ENCODE measurements around the gene FGD3. TPM values are rescaled to one million over a fixed set of nuclear protein-coding genes. Genes with fewer than 3 reads are reported as not detected.

The FGD3 gene
- total RNA-seq, 1 experiment from 2014 or later: 89.0 TPM

DNA sequence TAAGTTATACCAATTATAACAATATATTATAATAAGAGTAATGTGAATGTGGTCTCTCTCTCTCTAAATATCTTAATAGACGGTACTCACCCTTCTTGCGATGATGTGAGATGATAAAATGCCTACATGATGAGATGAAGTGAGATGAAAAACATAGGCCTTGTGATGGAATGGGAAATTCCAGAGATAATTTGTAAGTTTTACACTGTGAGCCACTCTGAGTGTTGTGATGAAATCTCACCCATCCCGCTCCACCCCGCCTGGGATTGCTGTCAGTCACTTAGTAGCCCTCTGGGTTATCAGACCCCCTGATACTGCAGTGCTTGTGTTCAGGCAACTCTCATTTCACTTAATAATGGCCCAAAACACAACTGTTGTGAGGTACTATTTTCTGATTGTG, 121.6 kb downstream of the FGD3 start:
- TF ChIP-seq CTCF (conservative IDR thresholded peaks at IDR 0.05) (no peak), EZH2 (IDR thresholded peaks at IDR 0.05; ENCODE audit: low read depth) (no peak)
- H3K36me3 ChIP-seq (ENCODE audit: low read depth): no peaks in the 10 kb centered on the region
- no TSS peak for BruUV-seq (replicated peaks)
- no peaks in the 10 kb centered on the region for H3K9me3 ChIP-seq (ENCODE audit: insufficient read depth, low read depth)
- no peaks in the 10 kb centered on the region for H3K79me2 ChIP-seq (ENCODE audit: low read depth)
- no peak overlapping the region for H2AFZ ChIP-seq
- no peaks in the 10 kb centered on the region for H3K27me3 ChIP-seq (ENCODE audit: insufficient read depth, low read depth)
- CTCF ChIA-PET: no interaction called here
- H4K20me1 ChIP-seq (ENCODE audit: insufficient read depth): no peaks in the 10 kb centered on the region
- H3K27ac ChIP-seq: no peak overlapping the region
- no peaks in the 10 kb centered on the region for H3K4me1 ChIP-seq (replicated peaks; ENCODE audit: insufficient read depth)
- H3F3A ChIP-seq (ENCODE audit: insufficient read depth, low read depth): no peaks in the 10 kb centered on the region
- no peak overlapping the region for H3K4me2 ChIP-seq
- intact Hi-C loops (cut with micrococcal nuclease; ENCODE audit: unreplicated experiment): no loop called here
- POLR2A ChIA-PET (ENCODE audit: unreplicated experiment): no interaction called here
- no peak for DNase-seq
- no peaks in the 10 kb centered on the region for H3K9me2 ChIP-seq (ENCODE audit: insufficient read depth)
- H3K4me3 ChIP-seq: no peak overlapping the region

- no peak for DNase-seq
- no peaks in the 10 kb centered on the region for H4K20me1 ChIP-seq (ENCODE audit: insufficient read depth)
- no peaks in the 10 kb centered on the region for H3K9me3 ChIP-seq (ENCODE audit: insufficient read depth, low read depth)
- H3F3A ChIP-seq (ENCODE audit: insufficient read depth, low read depth): no peaks in the 10 kb centered on the region
- no peaks in the 10 kb centered on the region for H3K79me2 ChIP-seq (ENCODE audit: low read depth)
- H3K9me2 ChIP-seq (ENCODE audit: insufficient read depth): no peaks in the 10 kb centered on the region
- ChIA-PET CTCF (no interaction called here), POLR2A (ENCODE audit: unreplicated experiment) (interaction anchor here (0.7 kb wide), 1 partner anchor 11 kb away, joined by 3 read pairs; no protein-coding TSS in a partner anchor)
- H3K36me3 ChIP-seq (ENCODE audit: low read depth): no peaks in the 10 kb centered on the region
- TF ChIP-seq EZH2 (IDR thresholded peaks at IDR 0.05; ENCODE audit: low read depth) (no peak), CTCF (conservative IDR thresholded peaks at IDR 0.05) (no peak)
- no peaks in the 10 kb centered on the region for H3K4me1 ChIP-seq (replicated peaks; ENCODE audit: insufficient read depth)
- intact Hi-C loops (cut with micrococcal nuclease; ENCODE audit: unreplicated experiment): no loop called here
- no peak overlapping the region for H3K27ac ChIP-seq
- no peak overlapping the region for H3K4me3 ChIP-seq
- H3K4me2 ChIP-seq: no peak overlapping the region
- no TSS peak for BruUV-seq (replicated peaks)
- H2AFZ ChIP-seq: no peak overlapping the region
- H3K27me3 ChIP-seq (ENCODE audit: insufficient read depth, low read depth): no peaks in the 10 kb centered on the region
Observed at GRCh38 chr9:93071464-93071863, 124.1 kb downstream of the FGD3 start.

DNA sequence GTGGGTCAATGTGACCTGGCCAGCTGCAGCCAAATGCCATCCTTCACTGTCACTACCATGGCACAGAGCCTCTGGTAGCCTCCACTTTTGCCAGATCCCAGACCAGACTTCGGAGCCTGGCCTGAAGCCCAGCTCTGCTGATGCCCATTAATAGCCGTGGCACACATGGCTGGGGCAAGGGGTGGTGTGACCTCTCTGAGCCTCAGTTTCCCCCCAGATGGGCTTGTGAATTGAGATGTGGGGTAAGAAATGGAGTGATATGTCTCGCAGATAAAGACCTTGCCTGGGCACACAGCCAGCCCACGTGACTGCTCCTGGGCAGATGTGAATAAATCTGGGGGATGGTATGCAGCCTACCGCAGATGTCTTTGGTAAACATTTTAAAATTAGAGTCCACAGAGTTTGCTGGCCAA, 125.1 kb downstream of the FGD3 start:
- H3K4me2 ChIP-seq: no peak overlapping the region
- H3K27ac ChIP-seq: no peak overlapping the region
- ChIA-PET CTCF (no interaction called here), POLR2A (ENCODE audit: unreplicated experiment) (no interaction called here)
- no peaks in the 10 kb centered on the region for H3K9me3 ChIP-seq (ENCODE audit: insufficient read depth, low read depth)
- no peak overlapping the region for H3K4me3 ChIP-seq
- H4K20me1 ChIP-seq (ENCODE audit: insufficient read depth): no peaks in the 10 kb centered on the region
- no peaks in the 10 kb centered on the region for H3K4me1 ChIP-seq (replicated peaks; ENCODE audit: insufficient read depth)
- no TSS peak for BruUV-seq (replicated peaks)
- TF ChIP-seq CTCF (conservative IDR thresholded peaks at IDR 0.05) (no peak), EZH2 (IDR thresholded peaks at IDR 0.05; ENCODE audit: low read depth) (no peak)
- no peaks in the 10 kb centered on the region for H3F3A ChIP-seq (ENCODE audit: insufficient read depth, low read depth)
- no peak overlapping the region for H2AFZ ChIP-seq
- H3K9me2 ChIP-seq (ENCODE audit: insufficient read depth): no peaks in the 10 kb centered on the region
- no peaks in the 10 kb centered on the region for H3K79me2 ChIP-seq (ENCODE audit: low read depth)
- no peak for DNase-seq
- no peaks in the 10 kb centered on the region for H3K36me3 ChIP-seq (ENCODE audit: low read depth)
- intact Hi-C loops (cut with micrococcal nuclease; ENCODE audit: unreplicated experiment): no loop called here
- H3K27me3 ChIP-seq (ENCODE audit: insufficient read depth, low read depth): no peaks in the 10 kb centered on the region
